Measurements from ENCODE around the gene MTSS2.
"Not testable (repeated sequence)": the region's sequence is repeated elsewhere in the genome, so short reads cannot be mapped to it uniquely, and the experiment has no call there.

The MTSS2 gene

DNA sequence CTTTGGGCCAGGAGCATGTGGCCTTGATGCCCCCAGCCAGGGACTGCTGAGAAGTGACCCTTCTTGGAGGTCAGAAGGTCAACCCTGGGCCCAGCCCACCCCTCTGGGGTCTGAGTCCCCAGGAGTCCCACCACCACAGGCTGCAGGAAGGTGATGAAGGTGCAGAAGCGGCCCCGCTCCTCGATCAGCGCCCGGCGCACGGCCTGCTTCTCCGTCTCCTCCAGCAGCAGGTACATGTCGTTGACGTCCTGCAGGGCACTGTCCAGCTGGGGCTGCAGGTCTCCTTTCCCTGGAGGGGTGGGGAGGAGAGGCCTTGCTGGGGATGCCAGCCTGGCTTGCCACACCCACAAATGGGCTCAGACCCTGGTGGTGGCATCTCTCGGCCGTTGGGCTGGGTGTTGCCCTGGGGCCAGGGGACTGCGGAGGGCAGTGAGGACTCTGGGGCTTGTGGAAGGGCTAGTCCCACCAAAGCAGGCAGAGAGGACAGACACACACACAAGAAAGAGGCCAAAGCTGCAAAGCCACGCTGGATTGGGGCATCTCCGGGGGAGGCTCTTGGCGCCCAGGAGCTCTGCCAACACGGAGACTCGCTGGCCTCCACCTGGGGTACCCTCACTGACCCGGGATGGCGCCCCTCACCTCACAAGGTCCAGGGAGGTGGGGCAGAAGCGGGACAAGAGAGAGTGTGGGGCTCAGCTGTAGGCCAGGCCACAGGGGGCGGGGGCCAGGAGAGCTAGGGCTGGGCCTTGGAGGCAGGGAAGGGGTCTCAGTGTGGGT is 7.5 kb downstream of the MTSS2 start:
- Mint-ChIP-seq H3K27me3 (no peaks in the 10 kb centered on the region), H3K36me3 (no peaks in the 10 kb centered on the region), H3K4me3 (no peak overlapping the region), H3K27ac (peak overlapping the region; percentile 62), H3K9me3 (no peaks in the 10 kb centered on the region), H3K4me1 (no peaks in the 10 kb centered on the region)

DNA sequence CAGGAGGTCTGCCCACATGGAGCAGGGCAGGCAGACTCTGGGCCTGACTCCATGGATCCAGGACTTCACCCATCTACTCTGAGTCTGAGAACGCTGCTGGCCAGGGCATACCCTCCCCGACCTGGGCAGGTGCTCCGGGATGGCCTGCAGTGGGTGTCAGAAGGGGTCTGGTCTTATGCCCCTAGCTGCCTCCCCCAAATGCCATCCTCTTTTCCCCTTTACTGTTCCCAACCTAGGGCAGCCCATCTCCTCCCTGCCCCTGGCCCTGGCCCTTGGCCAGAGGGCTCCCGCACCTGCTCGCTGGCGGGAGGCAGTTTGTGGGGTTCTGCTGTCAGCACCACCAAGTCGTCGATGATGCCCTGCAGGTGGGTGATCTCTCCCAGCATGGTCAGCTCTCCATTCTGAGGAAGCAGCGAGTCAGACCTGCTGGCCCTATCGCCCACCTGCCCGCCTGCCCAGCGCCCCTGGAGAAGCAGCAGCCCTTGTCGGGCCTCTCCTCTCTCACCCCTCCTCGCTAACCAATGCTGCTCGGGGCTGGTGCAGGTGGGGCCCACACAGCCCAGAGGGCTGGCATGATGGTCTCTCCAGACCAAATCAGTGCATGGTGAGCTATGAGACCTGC is 8.2 kb downstream of the MTSS2 start:
- Mint-ChIP-seq H3K9me3 (no peaks in the 10 kb centered on the region), H3K4me1 (no peaks in the 10 kb centered on the region), H3K36me3 (no peaks in the 10 kb centered on the region), H3K4me3 (no peak overlapping the region), H3K27ac (no peak overlapping the region), H3K27me3 (no peaks in the 10 kb centered on the region)

DNA sequence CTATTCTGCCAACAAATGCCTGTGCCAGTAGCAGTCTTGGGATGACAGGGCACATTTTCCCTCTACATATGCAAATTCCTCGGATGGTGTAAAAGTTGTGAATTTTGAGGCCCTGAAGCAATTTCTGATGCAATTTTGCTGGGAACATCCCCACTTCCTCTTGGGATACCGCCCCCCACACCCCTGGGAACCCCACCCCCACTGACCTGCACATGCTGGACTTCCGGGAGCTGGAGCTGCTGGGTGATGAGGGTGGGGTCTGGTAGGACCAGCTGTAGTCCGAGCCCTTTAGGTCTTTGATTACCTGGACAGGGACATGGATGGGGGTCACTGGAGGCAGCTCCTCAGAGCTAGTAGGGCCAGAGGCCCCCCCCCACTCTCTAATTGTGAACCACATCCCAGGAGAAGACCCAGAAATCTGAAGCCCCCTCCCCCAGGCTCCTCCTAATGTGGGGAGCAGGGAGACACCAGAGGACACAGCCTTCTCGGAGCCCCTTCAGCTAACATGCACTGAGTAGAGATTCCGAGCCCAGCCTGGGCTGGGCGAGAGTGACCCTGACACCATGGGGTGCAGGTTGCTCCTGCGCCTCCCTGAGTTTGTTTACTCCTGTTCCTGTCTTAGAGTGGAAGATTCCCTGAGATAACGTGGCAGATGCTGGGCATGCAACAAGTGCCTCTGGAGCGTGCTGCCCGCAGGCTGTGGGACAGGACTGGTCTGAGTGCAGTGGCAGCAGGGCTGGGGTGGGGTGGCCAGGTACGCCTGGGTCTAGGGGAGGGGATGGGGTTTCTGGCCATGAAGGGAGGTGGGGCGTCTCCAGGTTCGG is 9.0 kb downstream of the MTSS2 start:
- H3K4me3 Mint-ChIP-seq = no peak overlapping the region
- no peak overlapping the region for H3K27ac Mint-ChIP-seq
- H3K9me3 Mint-ChIP-seq = no peaks in the 10 kb centered on the region
- no peaks in the 10 kb centered on the region for H3K27me3 Mint-ChIP-seq
- no peaks in the 10 kb centered on the region for H3K4me1 Mint-ChIP-seq
- H3K36me3 Mint-ChIP-seq = no peaks in the 10 kb centered on the region

DNA sequence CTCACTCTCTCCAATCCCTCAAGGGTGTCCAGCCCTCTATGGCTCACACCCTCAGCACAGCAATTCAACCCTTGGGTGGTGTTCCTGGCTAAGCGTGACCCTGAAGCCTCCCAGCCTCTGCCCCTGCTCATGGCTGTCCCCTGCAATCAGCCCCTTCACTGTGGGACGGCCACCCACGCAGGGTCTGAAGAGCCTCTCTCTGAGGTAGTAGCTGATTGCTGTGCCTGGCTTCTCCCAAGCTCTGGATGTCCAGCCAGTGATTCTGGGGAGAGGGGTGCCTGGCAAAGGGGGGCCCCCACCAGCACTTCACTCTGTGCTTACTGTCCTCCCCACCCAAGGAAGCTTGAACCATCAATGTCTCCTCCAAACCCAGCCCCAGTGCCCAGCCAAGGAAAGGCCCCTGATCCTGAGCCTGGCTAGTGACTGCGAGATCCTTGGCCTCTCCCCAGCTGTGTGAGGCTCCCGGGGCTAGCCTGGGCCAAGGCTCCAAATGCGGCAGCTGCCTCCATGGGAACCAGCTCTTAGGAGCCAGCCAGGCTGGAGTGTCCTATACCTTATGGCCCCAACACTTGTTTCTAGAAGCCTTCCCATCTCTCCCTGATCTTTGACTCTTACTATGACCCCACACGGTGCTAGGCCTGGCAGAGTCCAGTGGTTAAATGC is 9.9 kb downstream of the MTSS2 start:
- Mint-ChIP-seq H3K4me1 (no peaks in the 10 kb centered on the region), H3K27ac (no peak overlapping the region), H3K27me3 (no peaks in the 10 kb centered on the region), H3K9me3 (no peaks in the 10 kb centered on the region), H3K4me3 (no peak overlapping the region), H3K36me3 (no peaks in the 10 kb centered on the region)

DNA sequence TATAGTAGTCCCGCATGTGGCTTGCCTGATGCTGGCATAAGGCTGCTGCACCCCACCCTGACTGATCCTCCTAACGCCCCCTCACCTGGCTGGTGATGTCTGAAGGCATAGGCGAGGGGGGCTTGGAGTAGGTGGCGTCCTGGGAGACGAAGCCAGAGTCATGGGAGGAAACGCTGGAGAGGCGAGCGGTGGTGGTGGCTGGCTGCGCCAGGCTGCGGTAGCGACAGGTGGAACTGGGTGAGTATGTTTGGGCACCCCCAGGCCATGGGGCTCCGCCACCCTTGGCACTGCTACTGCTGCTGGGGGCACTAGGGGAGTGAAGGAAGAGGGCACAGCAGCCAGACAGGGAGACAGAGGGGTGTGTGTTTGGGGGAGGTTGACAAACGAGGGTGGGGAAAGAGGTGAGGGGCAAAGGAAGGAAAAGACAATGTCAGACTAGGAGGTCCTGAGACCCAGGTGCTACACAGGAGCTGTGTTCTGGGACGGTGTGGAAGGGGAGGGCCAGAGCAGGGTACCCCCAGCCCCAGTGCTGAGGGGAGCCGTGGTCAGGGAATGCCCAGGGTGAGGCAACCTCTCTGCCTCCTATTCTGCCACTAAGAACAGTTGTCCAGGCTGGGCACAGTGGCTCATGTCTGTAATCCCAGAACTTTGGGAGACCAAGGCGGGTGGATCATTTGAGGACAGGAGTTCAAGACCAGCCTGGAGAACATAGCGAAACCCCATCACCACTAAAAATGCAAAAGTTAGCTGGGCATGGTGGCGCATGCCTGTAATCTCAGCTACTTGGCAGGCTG is 11.4 kb downstream of the MTSS2 start:
- H3K9me3 Mint-ChIP-seq = no peaks in the 10 kb centered on the region
- no peaks in the 10 kb centered on the region for H3K27me3 Mint-ChIP-seq
- H3K27ac Mint-ChIP-seq = no peak overlapping the region

DNA sequence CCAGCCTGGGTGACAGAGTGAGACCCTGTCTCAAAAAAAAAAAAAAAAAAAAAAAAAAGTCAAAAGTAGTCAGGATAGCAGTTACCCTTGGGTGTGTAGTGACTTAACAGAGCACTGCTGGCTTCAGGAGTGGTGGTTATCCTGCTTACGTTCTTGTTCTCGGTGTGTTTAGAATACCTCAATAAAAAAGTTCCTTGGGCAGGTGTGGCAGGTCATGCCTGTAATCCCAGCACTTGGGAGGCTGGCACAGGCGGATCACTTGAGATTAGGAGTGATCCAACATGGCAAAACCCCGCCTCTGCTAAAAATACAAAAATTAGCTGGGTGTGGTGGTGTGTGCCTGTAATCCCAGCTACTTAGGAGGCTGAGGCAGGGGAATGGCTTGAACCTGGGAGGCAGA is 14.9 kb downstream of the MTSS2 start:
- H3K4me3 Mint-ChIP-seq, H3K36me3 Mint-ChIP-seq, H3K4me1 Mint-ChIP-seq, H3K9me3 Mint-ChIP-seq, H3K27ac Mint-ChIP-seq, H3K27me3 Mint-ChIP-seq: not testable (repeated sequence)

More for the DNA sequence above, 11.4 kb downstream of the MTSS2 start:
- Mint-ChIP-seq H3K4me3 (no peak overlapping the region), H3K4me1 (no peaks in the 10 kb centered on the region), H3K36me3 (peaks cover 2% of the 10 kb centered on the region)

DNA sequence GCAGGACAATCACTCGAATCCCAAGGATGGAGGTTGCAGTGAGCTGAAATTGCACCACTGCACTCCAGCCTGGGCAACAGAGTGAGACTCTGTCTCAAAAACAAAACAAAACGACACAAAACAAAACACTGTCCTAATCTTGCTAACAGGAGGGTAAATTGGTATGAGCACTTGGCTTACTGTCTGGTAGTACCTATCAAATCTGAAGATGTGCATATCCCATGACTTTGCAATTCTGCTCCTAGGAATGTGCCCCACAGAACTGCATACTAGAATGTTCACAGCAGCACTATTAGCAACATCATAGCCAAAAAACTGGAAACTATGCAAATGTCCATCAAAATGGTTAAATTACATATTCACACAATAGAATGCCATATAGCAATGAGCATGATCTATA is 15.7 kb downstream of the MTSS2 start:
- Mint-ChIP-seq H3K4me3 (no peak overlapping the region), H3K4me1 (no peaks in the 10 kb centered on the region), H3K9me3 (no peaks in the 10 kb centered on the region), H3K27me3 (no peaks in the 10 kb centered on the region), H3K36me3 (peaks cover 9% of the 10 kb centered on the region), H3K27ac (no peak overlapping the region)

DNA sequence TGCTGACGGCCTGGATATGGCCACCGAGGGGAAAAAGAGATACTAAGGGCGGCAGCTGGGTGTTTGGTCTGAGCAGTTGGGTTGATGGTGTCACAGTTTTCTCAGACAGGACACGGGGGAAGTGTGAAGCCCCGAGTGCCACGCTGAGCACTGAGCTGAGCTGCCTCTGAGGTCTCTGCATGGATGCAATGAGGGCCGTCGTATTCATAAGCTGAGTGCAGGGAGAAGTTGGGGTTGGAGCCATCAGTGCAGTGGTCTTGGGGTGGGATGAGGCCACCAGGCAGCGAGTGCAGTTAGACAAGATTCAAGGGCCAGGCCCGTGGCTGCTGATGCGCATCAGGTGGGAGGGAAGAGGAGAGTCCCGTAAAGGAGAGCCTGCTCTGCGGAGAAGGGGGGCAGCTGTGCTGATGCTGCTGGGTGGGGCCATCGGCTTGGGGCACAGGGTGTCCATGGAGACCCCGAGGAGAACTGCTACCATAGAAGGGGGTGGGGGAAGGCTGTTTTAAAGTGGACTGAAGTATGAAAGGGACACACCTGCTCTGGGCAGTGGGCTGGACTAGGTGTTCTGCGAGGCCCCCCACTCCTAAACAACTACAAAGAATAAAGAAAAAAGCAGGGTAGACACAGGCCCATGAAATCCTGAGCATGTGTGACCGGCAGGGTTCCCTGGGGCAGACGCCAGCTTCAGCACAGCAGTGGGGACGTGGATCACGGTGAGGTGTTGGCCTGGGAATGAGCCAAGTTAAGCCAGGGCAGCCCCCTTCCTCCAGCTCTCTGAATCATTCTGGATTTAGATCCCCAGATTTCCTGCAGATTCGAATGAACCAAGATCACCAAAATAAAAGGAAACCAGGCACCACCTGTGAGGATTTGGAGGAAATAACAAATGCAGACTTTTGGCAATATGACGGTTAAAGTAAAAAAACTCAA is 19.8 kb downstream of the MTSS2 start:
- no peak overlapping the region for H3K4me3 Mint-ChIP-seq
- H3K9me3 Mint-ChIP-seq = no peaks in the 10 kb centered on the region
- H3K4me1 Mint-ChIP-seq = no peaks in the 10 kb centered on the region
- H3K36me3 Mint-ChIP-seq = peaks cover 9% of the 10 kb centered on the region
- H3K27ac Mint-ChIP-seq = no peak overlapping the region
- H3K27me3 Mint-ChIP-seq = no peaks in the 10 kb centered on the region

DNA sequence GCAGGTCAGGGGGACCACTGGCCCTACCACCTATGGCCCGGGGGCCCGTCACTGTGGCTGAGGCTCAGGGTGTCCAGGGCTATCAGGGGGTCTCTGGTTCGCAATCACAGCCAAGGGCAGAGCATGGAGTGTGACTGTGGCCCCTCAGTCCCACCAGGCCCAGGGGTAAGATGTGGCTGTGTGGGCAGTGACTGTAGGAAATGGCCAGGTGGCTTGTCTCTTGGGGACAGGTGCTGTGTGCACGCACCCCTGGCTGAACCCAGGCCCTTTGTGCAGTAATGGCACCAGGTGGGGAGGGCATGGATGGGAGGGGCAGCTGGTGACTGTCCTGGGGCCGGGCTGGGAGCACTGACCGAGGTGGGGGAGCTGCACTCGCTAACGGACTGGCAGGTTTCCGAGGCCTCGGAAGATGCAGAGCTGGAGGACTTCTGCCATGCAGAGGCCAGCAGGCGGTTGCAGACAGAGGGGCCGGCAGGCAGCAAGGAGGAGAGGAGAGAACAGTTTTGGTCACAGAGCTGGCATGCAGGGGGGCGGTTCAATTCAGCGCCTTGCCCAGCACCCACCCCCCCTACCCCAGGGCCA is 20.6 kb downstream of the MTSS2 start:
- Mint-ChIP-seq H3K27ac (no peak overlapping the region), H3K9me3 (no peaks in the 10 kb centered on the region), H3K36me3 (peaks cover 6% of the 10 kb centered on the region), H3K4me1 (no peaks in the 10 kb centered on the region), H3K27me3 (no peaks in the 10 kb centered on the region), H3K4me3 (no peak overlapping the region)

DNA sequence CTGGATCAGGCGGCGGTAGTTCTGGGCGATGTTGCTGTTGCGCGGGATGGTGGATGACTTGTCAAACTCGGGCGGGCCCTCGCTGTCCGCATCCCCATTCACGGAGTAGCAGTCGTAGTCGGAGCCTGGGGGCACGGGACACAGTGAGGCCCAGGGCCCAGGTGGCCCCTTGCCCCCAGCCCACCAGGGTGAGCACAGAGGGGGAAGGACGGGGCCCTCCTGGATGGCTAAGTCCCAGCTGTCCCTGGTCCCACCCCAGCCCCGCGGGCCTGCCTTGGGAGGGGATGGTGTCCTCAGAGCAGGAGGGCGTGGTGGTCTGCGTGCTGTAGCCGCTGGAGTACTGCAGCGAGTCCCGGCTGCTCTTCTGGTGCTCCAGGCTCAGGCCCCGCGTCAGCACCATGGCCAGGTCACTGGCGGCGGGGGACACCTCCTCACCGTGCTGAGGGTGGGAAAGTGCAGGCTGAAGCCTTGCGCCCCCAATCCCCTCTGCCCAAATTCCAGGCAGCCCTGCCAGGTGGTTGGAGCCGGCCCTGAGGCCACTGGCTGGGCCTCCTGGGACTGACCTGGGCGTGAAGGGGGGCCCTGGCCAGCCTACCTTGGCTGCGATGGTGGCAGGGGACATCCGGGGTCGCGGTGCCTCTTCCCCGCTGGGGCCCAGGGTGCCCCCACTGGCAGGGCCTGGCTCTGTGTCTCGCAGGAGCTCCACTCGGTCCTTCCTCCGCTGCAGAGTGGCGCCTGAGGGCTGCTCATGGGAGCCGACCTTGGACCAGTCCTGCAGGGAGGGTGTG is 21.3 kb downstream of the MTSS2 start:
- Mint-ChIP-seq H3K27ac (no peak overlapping the region), H3K4me3 (no peak overlapping the region), H3K27me3 (no peaks in the 10 kb centered on the region), H3K36me3 (peaks cover 6% of the 10 kb centered on the region), H3K9me3 (no peaks in the 10 kb centered on the region), H3K4me1 (no peaks in the 10 kb centered on the region)

DNA sequence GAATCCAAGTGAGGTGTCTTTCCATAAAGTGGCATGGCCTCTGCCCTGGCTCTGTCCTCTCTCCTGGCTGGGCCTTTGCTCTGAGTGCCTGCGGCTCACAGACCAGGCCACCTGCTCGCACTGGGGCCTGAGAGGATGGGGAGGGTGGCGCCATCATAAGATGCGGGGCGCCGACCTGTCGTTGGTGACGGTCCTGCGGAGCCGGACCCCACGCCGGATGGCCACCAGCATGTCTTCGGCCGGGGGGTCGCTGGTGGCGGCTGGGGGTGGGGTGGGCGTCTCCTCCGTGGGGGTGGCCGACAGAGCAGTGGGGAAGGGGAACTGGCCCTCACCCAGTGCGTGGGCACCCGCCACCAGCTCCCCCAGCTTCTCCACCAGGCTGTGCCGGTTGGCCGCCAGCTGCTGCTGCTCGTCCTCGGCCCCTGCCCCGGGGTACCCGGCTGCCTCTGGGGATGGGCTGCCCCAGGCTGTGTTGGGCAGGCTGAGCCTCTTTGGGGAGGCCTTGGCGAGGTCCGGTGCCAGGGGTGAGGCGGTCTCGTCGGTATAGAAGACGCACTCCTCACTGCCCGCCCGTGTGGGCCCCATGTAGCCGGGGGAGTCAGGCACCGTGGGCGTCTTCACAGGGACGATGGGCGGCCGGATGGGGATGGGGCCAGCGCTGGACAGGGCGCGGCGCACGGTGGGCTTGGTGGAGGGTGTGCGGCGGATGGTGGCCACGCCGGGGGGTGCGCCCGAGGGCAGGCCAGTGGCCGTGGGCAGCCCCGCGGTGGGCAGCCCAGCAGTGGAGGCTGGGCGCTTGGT is 22.1 kb downstream of the MTSS2 start:
- H3K9me3 Mint-ChIP-seq = no peaks in the 10 kb centered on the region
- H3K4me3 Mint-ChIP-seq = no peak overlapping the region
- no peaks in the 10 kb centered on the region for H3K4me1 Mint-ChIP-seq
- H3K36me3 Mint-ChIP-seq = peaks cover 4% of the 10 kb centered on the region
- no peak overlapping the region for H3K27ac Mint-ChIP-seq
- no peaks in the 10 kb centered on the region for H3K27me3 Mint-ChIP-seq

DNA sequence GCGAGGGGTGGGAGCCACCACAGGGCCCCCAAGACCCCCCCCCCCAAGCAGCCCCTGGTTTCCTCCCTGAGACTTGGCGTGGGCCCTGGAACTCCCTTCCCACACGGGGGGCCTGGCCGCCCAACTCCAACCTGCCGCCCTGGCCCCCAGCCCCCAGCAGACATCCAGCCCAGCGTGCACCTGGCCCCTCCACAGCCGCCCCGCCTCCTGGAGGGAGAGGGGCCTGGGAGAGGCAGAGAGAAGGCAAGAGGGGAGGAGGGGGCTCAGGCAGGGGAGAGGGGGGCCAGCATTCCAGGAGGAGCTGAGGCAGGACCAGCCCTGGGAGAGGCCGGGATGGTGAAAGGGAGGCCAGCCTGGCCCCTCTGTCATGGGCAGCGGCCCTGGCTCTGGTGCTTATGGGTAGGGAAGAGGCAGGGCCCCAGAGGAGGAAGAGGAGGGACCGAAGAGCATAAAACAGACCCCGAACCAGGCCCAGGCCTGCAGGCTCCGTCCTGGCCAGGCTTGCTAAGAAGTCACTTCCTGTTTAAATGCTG is 22.8 kb downstream of the MTSS2 start:
- H3K4me3 Mint-ChIP-seq = no peak overlapping the region
- peaks cover 4% of the 10 kb centered on the region for H3K36me3 Mint-ChIP-seq
- H3K27me3 Mint-ChIP-seq = no peaks in the 10 kb centered on the region
- H3K9me3 Mint-ChIP-seq = no peaks in the 10 kb centered on the region
- no peak overlapping the region for H3K27ac Mint-ChIP-seq
- no peaks in the 10 kb centered on the region for H3K4me1 Mint-ChIP-seq
